ENCODE measurements around the gene CD300A.
A peak's percentile ranks its signal among the peaks of the same experiment; 100 is the strongest.
"Not testable (repeated sequence)": the region's sequence is repeated elsewhere in the genome, so short reads cannot be mapped to it uniquely, and the experiment has no call there.

CD300A gene

GRCh38 chr17:74480290-74480689 lies 13.9 kb downstream of the CD300A start:
- DNase-seq = no peak

- DNase-seq = no peak
Observed at GRCh38 chr17:74481621-74482020, 15.2 kb downstream of the CD300A start.

- no peak for DNase-seq
Observed at GRCh38 chr17:74484066-74484465, 17.6 kb downstream of the CD300A start.

GRCh38 chr17:74485022-74485743 lies 18.7 kb downstream of the CD300A start:
- DNase-seq = no peak

GRCh38 chr17:74485841-74486240 lies 19.4 kb downstream of the CD300A start:
- no peak for DNase-seq

- DNase-seq = not testable (repeated sequence)
Observed at GRCh38 chr17:74488276-74488675, 21.8 kb downstream of the CD300A start.

GRCh38 chr17:74490716-74491115 lies 24.3 kb downstream of the CD300A start:
- DNase-seq = no peak

GRCh38 chr17:74491626-74492025 lies 25.2 kb downstream of the CD300A start:
- no peak for DNase-seq

GRCh38 chr17:74493331-74493833 lies 26.9 kb downstream of the CD300A start:
- peak; percentile 49 for DNase-seq

GRCh38 chr17:74497471-74497870 lies 31.0 kb downstream of the CD300A start:
- no peak for DNase-seq

- no peak for DNase-seq
Observed at GRCh38 chr17:74499992-74500391, 33.6 kb downstream of the CD300A start.

GRCh38 chr17:74502861-74503260 lies 36.4 kb downstream of the CD300A start:
- no peak for DNase-seq

GRCh38 chr17:74503949-74504348 lies 37.5 kb downstream of the CD300A start:
- DNase-seq = not testable (repeated sequence)

GRCh38 chr17:74508156-74508555 lies 41.7 kb downstream of the CD300A start:
- no peak for DNase-seq

- no peak for DNase-seq
Observed at GRCh38 chr17:74512036-74512435, 45.6 kb downstream of the CD300A start.

GRCh38 chr17:74512624-74513091 lies 46.2 kb downstream of the CD300A start:
- DNase-seq = no peak

GRCh38 chr17:74513987-74514631 lies 47.7 kb downstream of the CD300A start:
- DNase-seq = peak; percentile 16

- no peak for DNase-seq
Observed at GRCh38 chr17:74514632-74515334, 48.3 kb downstream of the CD300A start.

GRCh38 chr17:74515941-74516340 lies 49.5 kb downstream of the CD300A start:
- DNase-seq = no peak

GRCh38 chr17:74516561-74517328 lies 50.3 kb downstream of the CD300A start:
- DNase-seq = no peak

GRCh38 chr17:74518413-74518981 lies 52.1 kb downstream of the CD300A start:
- not testable (repeated sequence) for DNase-seq

- no peak for DNase-seq
Observed at GRCh38 chr17:74520016-74520434, 53.6 kb downstream of the CD300A start.

Data from right kidney (tissue), 1 donor.